HG02970 (cell line): ENCODE measurements around the gene BICC1.

Experiments
- ATAC-seq: cut with Tn5 transposase; IDR thresholded peaks from one replicate; pipeline ENCODE4 v1.9.1; 2021; ENCODE audit warnings: mild to moderate bottlenecking, moderate library complexity, moderate number of reproducible peaks; ENCODE audit not compliant: unreplicated experiment, low FRiP score

The BICC1 gene

DNA sequence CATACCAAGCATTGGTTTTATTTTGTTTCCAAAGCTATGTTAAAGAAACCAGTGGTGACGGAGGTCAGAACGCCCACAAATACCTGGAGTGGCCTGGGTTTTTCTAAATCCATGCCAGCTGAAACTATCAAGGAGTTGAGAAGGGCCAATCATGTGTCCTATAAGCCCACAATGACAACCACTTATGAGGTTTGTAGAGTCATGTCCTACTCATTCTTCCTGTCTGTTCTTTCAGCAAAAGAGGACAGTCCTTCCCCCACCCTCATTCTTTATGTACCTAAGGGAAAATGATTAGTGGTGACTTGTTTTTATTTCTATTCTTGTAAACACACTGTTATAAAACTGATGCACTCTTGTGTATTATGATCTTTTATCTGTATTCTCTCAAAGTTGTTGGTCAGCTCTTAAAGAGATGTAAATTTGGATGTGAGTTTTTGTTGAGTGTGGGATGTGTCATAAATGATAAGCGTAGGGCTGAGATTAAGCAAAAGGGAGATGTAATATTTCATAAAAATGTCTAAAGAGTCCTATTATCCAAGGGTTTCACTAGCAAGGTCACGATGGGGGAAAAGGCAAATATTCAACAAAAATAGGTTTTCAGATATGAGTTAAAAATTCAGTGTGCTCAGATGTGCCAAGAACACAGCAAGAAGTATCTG, 294.4 kb downstream of the BICC1 start:
- ATAC-seq = no peak

DNA sequence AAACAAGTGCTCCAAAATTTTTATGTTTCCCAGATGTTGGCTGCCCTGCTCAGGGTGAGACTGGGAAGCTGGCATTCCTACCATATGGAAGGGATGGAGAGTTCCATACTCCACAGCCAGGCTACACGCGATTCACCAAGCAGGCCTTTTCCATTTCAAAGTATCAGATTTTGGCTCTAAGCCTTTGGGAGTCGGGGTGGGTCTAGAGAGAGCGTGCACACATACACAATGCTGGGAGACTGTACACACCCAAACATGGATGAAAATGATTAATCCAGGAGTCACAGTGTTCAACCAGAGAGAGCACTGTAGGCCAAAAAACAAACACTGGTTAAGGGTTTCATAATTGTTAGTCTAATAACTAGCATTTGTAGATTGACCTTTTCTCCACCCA, 295.0 kb downstream of the BICC1 start:
- ATAC-seq = no peak

DNA sequence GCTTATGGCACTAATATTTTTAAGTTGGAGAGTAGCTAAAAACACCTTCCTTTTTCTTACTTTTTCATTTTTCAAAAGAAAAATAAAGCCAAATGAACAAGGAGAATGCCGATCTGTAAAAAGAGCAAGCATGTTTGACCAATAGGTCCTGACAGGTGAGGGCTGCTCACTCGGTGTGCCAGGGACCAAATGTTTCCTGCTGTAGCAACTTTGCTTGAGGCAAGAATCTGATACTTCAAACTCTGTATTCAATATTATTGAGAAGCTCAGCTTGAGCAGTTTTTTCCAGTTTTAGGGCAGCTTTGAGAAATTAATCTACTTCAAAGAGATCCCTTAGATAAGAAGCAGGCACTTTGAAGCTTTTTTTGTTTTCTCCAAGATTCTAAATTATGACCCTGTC, 298.1 kb downstream of the BICC1 start:
- no peak for ATAC-seq

DNA sequence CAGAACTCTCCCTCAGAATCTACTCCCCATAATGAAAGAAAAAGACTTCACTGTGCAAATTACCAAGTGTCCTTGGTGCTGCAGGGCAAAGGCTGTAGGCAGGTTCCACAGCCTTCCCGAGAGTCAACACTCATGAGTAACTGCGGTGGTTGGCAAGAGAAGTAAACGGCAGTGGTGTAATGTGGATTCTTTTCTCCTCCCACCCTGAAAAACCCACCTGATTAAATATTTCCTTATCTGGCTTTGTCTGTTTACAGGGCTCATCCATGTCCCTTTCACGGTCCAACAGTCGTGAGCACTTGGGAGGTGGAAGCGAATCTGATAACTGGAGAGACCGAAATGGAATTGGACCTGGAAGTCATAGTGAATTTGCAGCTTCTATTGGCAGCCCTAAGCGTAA, 300.9 kb downstream of the BICC1 start:
- no peak for ATAC-seq

DNA sequence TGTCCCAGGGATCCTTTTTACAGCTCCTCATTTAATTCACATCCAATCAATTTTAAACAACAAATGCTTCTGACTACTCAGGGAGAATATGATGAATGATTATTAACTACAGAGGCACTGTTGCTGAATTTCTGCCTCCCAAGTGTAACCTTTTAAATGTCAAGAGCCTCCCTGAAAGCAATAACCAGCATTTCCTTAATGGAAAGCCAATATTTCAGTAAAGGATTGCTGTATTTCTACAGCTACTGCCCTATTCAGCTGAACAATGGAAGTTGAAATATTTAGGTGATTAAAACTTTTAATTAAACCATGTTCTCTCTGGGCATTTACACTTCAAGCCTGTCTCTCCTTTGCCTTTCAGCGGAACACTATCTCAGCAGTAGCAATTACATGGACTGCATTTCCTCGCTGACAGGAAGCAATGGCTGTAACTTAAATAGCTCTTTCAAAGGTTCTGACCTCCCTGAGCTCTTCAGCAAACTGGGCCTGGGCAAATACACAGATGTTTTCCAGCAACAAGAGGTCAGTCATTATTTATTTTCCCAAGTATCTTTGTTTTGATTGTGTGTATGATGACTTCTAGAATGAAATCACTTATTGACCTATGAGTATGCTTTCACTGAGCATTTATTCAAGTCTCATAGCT, 304.7 kb downstream of the BICC1 start:
- no peak for ATAC-seq

DNA sequence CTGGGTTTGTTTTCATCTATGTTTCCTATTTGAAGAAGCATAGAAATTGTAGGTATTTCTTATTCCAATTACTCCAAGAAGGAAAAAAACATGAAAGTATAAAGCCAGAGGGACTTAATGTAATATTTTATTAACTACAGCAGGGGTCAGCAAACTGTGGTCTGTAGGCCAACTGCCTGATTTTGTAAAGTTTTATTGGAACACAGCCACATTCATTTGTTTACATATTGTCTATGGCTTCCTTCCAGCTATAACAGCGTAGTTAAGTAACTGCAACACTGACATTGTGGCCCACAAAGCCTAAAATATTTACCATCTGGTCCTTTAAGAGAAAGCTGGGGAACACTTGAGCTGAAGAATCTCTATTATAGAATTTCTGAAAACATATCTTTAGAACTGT, 306.2 kb downstream of the BICC1 start:
- ATAC-seq = no peak

DNA sequence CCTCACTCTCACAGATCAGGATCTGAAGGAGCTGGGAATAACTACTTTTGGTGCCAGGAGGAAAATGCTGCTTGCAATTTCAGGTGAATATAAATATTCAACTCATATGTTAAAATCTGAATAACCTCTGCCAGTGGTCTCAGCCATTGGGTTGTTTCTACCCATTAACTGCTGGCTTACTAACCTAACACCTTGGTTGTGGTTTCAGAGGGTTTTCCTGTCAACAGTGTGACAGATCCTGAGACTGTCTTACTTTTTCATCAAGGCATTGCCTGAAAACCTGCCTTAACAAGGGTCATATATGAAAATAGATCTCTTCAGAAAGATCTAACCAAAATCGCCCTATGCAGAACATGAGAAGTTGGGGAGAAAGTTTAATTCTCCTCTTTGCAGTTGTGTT, 307.7 kb downstream of the BICC1 start:
- ATAC-seq = no peak

DNA sequence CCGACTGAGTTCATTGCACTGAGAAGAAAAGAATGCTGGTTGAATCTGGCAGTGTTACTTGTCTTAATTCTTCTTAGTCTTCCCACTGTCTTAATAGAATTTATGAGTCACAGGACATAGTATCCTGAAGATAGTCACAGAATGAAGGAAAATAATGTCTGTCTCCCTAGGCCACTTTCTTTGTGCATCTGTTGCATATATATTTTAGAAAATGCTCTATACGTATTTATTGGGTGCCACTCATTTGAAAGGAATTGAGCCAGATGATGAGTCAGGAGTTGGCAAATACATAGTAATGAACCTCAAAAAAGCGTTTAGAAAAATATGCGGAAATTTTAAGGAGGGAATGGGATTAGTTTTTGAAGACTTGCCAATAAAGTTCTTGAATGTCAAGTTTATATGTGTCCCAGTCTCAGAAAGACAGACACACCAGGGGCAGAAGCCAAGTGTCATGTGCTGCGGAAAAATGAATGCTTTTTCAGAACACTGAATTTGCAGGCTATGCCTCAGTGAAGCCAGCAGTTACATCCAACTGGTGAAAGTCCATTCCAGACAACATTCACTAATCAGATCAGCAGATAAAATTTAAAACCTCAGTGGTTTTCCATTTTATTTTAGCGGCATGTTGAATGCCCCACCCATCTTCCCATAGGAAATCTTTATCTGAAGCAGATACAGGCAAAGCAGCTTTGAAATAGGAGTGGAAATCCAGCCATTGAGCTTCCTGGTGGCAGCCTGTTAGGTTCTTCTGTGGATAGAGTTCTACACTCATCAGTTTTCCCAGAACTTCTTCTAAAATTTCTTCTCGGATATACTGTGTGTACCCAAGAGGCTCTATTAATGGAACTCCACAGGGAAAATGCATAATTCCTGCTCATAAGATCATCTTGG, 308.4 kb downstream of the BICC1 start:
- no peak for ATAC-seq

DNA sequence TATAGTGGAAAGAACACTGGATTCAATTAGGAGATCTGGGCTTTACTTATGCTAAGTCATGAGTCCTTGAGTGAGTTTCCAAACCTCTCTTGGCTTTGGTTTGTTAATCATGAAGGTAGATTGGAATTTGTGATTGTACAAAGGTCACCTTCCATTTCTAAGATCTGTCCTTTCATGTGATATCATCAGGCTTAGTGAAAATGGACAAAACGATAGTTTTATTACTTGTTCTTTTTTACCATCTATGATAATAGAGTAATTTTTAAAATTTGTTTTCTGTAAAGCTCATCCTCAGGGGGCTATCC, 309.0 kb downstream of the BICC1 start:
- no peak for ATAC-seq

DNA sequence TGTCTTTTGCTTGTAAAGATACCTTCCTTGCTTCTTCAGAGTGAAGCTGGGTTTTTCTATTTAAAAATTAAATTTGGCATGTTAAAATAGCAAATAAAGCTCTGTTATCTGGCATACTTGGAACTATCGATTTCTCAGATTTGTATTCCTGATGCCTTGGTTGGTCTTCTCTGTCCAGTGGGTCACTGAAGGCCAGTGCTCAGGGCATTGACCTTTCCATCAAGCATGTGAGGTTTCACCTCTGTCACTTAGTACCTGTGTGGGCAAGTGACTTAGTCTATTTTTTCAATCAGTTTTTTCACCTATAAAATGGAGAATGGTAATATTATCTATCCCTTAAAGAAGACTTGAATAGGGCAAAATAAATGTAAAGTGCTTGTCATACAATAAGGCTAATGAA, 311.3 kb downstream of the BICC1 start:
- ATAC-seq = no peak

DNA sequence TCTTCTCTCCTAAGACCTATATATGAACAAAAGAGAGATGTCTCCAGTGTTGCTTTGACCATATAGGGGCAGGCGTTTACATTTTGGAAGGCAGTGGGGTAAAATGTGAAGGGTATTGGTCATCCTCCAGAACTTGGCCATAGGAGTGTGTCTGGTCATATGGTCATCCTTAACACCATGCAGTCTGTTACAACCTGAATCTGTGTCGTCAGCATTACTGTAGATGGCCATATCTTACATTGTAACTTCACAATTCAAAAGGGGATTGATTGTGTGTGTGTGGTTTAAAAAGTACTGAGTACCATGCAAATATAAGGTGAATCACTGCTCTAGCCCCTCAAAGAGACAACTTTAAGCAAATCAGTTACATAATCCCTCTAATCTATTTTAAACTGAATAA, 311.7 kb downstream of the BICC1 start:
- ATAC-seq = no peak

DNA sequence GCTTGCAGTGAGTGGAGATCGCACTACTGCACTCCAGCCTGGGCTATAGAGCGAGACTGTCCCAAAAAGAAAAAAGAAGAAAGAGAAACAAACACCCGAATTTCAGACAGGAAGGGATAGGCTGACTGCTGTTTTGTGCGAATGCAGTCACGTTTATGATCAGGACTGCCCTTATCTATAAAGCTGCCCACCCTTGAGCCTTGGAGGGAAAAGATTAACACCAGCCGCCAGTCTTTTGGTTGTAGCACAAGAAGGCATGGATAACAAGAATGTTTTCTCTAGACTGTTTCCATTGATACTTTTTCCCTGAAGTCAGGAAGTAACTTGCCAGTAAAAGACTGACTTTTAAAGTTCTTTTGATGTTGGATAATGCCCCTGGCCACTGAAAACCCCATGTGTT, 314.0 kb downstream of the BICC1 start:
- no peak for ATAC-seq

DNA sequence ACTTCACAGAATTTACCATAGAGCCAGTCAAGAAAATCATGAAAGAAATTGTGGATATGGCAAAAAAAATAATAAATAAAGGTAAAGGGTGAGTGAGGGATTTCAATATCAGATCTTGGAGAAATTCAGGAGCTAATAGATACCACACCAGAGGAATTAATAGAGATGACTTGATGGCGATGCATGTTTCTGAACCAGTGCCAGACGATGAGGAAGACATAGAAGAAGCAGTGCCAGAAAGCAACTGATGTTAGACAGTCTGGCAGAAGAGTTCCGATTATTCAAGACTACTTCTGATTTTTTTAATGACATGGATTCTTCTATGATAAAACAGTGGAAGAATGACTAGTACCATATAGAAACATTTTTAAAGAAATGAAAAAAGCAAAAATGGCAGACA, 314.7 kb downstream of the BICC1 start:
- ATAC-seq = no peak

DNA sequence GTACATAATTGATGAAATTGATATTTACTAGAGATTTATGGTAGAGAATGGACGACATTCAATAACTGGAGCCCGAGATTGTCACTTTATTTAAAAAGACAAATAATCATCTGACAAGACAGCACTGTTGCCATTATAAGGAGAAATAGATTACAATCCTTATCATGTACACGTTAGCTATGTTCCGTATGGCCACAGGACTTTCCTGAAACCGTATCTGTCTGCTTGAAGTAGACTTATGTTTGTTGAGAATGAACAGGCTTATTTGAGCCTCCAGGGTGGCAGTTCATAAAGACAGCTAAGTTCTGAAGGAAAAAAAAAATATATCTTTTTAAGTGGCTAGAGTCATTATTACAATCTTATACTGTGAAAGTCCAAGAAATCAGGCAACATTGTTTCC, 317.2 kb downstream of the BICC1 start:
- ATAC-seq = no peak

DNA sequence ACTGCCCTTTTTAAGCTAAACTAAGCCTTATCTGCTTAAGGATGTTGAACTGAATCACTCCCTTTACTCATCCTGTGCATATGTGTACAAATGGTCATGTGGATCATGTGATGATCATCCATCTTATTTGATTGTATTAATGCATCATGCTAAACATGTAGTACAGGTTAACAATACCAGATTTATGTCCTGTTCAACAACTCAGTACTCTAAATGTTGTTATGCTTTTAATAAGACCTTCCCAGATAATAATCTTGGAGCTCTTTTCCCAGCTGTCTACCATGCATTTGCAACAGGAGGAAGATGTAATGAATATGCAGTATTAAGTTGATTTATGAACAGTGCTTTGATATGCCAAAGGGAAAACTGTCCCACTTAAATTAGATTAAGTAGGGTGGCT, 318.0 kb downstream of the BICC1 start:
- no peak for ATAC-seq

DNA sequence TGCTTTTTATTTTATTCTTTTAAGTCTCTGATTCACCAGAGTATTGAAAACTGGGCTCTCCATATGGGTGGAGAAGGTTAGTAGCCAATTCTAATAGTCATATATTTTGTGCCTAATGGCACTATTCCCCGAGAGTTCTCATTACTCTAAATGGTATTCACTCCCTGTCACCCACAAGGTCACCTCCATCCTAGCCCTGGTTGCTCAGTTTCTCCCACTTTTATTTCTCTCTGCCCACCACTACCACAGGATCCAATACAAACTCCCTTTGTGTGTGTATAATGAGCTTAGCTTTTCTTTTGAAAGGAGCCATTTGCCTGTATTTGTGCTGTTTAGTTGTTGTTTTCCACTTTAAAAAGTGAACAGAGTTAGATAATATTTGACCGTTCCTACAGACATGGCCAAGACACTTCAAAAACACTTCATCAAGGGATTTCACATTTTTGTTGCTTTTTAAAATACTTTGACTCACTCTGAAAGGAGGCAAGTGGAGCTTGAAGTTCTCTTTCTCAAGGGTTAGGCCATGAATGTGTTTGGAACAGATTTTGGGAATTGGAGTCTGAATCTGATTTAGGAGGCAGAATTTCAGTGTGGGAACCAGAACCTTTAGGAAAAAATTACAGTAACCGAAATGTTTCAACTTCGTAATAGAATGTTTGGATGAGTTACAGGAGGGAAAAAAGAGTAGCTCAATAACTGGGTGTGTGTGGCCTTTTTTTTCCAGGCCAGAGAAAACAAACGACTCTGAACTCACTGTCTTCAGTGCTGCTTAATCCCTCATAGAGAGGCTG, 321.3 kb downstream of the BICC1 start:
- ATAC-seq = no peak

DNA sequence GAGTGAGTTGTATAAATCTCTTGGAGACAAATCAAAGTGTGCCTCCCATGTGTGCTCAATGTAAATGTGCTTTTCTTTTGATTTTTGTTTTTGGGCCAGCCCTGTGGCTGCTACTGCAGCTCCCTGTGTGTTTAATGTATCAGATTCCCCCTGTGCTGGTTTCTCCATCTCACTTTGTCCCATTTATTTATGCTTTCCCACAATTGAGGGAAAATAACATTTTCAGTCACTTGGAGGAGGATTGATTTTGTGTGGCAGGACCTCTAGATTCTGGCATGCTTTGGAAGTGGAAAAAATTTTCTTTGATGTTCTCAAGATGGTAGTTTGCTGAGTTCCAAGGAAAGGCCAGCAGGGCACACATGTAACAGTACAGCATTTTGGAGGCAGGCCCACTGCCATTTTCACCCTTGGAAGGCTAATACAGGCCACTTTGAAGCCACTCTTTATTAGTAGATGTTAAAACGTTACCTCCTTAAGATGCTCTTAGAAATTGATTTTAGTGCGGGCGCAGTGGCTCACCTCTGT, 323.6 kb downstream of the BICC1 start:
- ATAC-seq = no peak

DNA sequence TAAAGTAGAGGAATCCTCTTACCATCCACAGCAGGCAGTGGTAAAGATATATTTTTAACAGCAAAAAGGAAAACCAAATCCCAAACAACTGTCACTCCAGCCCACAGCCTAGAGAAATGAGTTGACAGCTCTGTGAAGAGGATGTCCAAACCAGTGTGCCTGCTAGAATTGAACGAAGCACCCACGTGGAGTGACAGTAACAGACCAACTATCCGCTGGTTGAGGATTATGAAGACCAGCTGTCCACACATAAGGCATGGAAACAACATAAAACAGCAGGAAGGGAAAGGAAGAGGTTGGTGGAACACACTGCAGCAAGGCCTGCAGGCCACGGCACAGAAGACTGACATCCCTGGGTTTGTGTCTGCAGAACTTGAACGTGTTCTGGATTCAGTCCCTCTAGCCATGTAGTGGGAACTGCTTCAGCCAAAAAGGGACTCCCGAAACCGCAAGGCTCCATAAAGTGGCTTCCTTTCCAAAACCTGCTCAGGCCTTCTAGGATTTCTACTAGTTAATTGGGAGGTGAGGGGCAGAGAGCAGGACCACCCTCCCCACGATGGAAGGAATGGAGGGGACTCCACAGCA, 324.4 kb downstream of the BICC1 start:
- no peak for ATAC-seq

DNA sequence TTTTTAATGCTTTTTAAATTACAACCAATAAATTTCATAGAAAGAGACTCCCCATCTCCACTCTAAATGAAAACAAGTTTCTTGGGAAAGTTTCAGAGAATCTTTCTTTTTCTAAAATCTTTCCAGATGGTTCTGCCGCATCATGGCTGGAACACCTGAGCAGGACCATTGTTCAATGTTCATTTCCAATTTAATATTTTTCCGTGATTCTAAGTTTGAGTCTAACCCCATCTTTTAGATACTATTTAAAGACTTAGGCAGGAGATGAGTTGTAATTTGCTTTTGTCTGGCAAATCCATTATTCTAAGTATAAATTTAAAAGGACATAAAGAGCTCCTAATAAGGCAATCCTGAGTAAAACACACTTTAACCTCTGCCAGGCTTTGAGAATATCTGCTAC, 325.2 kb downstream of the BICC1 start:
- ATAC-seq = no peak

DNA sequence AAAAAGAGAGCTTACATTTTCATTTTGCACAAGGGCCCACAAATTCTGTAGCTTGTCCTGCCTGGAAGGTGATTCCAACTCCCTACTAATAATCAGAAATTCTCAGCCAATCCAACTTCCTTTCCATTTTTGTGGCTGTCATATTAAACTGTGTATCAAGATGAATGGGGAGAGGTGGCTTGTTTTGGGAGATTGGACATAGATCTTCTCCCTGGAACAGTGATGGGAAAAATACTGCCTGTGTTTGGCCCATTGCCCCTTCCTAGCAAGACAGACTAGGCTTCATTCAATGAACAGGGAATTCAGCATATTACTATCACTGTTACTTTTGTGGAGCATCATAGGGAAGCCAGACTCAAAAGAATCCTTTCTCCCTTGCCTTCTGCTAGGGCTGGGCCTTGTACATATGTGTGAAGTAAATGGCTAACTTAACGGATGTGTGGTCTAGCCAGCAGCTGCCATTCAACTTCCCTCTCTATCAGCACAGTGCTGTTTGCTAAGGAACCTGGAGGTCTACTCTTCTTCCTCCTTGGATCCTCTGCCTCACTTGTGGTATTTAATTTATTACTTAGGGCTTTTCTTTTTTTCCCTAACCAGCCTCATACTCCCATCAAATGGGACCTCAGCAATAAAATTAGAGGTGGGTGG, 326.0 kb downstream of the BICC1 start:
- no peak for ATAC-seq
